Measurements from ENCODE around the gene CADM1. TPM values are rescaled to one million over a fixed set of nuclear protein-coding genes. Genes with fewer than 3 reads are reported as not detected.

Gene CADM1
- total and polyA plus RNA-seq, 5 donors: 14.8 to 42.6 (median 31.9) TPM

- intact Hi-C loops (cut with DNase I): no loop called here
- WGBS: 49% methylated on average over 18 of the region's 18 CpGs
- Histone ChIP-seq H3K4me3 (ENCODE audit: low read length) (peak overlapping the region; percentile 33), H3K4me1 (ENCODE audit: control insufficient read depth, insufficient read depth, low read length) (no peaks in the 10 kb centered on the region), H3K9me3 (ENCODE audit: control insufficient read depth, low read length) (no peaks in the 10 kb centered on the region), H3K27ac (ENCODE audit: low read length) (peak overlapping the region; percentile 3), H3K27me3 (ENCODE audit: control insufficient read depth, insufficient read depth) (no peaks in the 10 kb centered on the region)
- ATAC-seq (peak; percentile 59 to 69), DNase-seq (peak in 2 of 3 donors; percentile 19 to 37)
Observed at GRCh38 chr11:115462004-115462541, 42.1 kb downstream of the CADM1 start.

- DNase-seq (no peak), ATAC-seq (no peak)
- intact Hi-C loops (cut with DNase I): no loop called here
- H3K27ac ChIP-seq (ENCODE audit: low read length): no peak overlapping the region
- no peaks in the 10 kb centered on the region for H3K4me1 ChIP-seq (ENCODE audit: control insufficient read depth, insufficient read depth, low read length)
- H3K4me3 ChIP-seq (ENCODE audit: low read length): no peak overlapping the region
- H3K27me3 ChIP-seq (ENCODE audit: control insufficient read depth, insufficient read depth): no peaks in the 10 kb centered on the region
- 96% methylated on average over 1 of the region's 1 CpG for WGBS
- H3K9me3 ChIP-seq (ENCODE audit: control insufficient read depth, low read length): no peaks in the 10 kb centered on the region
Observed at GRCh38 chr11:115460512-115460911, 43.7 kb downstream of the CADM1 start.

GRCh38 chr11:115459563-115459962 is 44.7 kb downstream of the CADM1 start:
- no peaks in the 10 kb centered on the region for H3K9me3 ChIP-seq (ENCODE audit: control insufficient read depth, low read length)
- ATAC-seq: no peak
- DNase-seq: no peak
- no peaks in the 10 kb centered on the region for H3K27me3 ChIP-seq (ENCODE audit: control insufficient read depth, insufficient read depth)
- H3K4me1 ChIP-seq (ENCODE audit: control insufficient read depth, insufficient read depth, low read length): no peaks in the 10 kb centered on the region
- intact Hi-C loops (cut with DNase I): no loop called here
- no peak overlapping the region for H3K27ac ChIP-seq (ENCODE audit: low read length)
- no peak overlapping the region for H3K4me3 ChIP-seq (ENCODE audit: low read length)

GRCh38 chr11:115458877-115459276 is 45.3 kb downstream of the CADM1 start:
- H3K4me1 ChIP-seq (ENCODE audit: control insufficient read depth, insufficient read depth, low read length): no peaks in the 10 kb centered on the region
- DNase-seq: no peak
- no peaks in the 10 kb centered on the region for H3K9me3 ChIP-seq (ENCODE audit: control insufficient read depth, low read length)
- intact Hi-C loops (cut with DNase I): no loop called here
- H3K27me3 ChIP-seq (ENCODE audit: control insufficient read depth, insufficient read depth): no peaks in the 10 kb centered on the region
- WGBS: 82% methylated on average over 4 of the region's 4 CpGs
- H3K27ac ChIP-seq (ENCODE audit: low read length): no peak overlapping the region
- ATAC-seq: no peak
- H3K4me3 ChIP-seq (ENCODE audit: low read length): no peak overlapping the region

GRCh38 chr11:115456019-115456418 is 48.2 kb downstream of the CADM1 start:
- intact Hi-C loops (cut with DNase I): no loop called here
- DNase-seq: no peak
- Histone ChIP-seq H3K4me3 (ENCODE audit: low read length) (no peak overlapping the region), H3K9me3 (ENCODE audit: control insufficient read depth, low read length) (no peaks in the 10 kb centered on the region), H3K27ac (ENCODE audit: low read length) (no peak overlapping the region), H3K4me1 (ENCODE audit: control insufficient read depth, insufficient read depth, low read length) (no peaks in the 10 kb centered on the region), H3K27me3 (ENCODE audit: control insufficient read depth, insufficient read depth) (no peaks in the 10 kb centered on the region)
- no peak for ATAC-seq

GRCh38 chr11:115455613-115456012 is 48.6 kb downstream of the CADM1 start:
- no peak for ATAC-seq
- Histone ChIP-seq H3K4me1 (ENCODE audit: control insufficient read depth, insufficient read depth, low read length) (no peaks in the 10 kb centered on the region), H3K27ac (ENCODE audit: low read length) (no peak overlapping the region), H3K4me3 (ENCODE audit: low read length) (no peak overlapping the region), H3K27me3 (ENCODE audit: control insufficient read depth, insufficient read depth) (no peaks in the 10 kb centered on the region), H3K9me3 (ENCODE audit: control insufficient read depth, low read length) (no peaks in the 10 kb centered on the region)
- no peak for DNase-seq
- intact Hi-C loops (cut with DNase I): no loop called here
- WGBS: 83% methylated on average over 4 of the region's 4 CpGs

GRCh38 chr11:115454525-115454924 is 49.7 kb downstream of the CADM1 start:
- Histone ChIP-seq H3K27ac (ENCODE audit: low read length) (no peak overlapping the region), H3K4me1 (ENCODE audit: control insufficient read depth, insufficient read depth, low read length) (no peaks in the 10 kb centered on the region), H3K9me3 (ENCODE audit: control insufficient read depth, low read length) (no peaks in the 10 kb centered on the region), H3K4me3 (ENCODE audit: low read length) (no peak overlapping the region), H3K27me3 (ENCODE audit: control insufficient read depth, insufficient read depth) (no peaks in the 10 kb centered on the region)
- DNase-seq (no peak), ATAC-seq (no peak)
- WGBS: 91% methylated on average over 1 of the region's 1 CpG
- intact Hi-C loops (cut with DNase I): no loop called here

- DNase-seq: no peak
- no peak overlapping the region for H3K4me3 ChIP-seq (ENCODE audit: low read length)
- H3K27me3 ChIP-seq (ENCODE audit: control insufficient read depth, insufficient read depth): no peaks in the 10 kb centered on the region
- intact Hi-C loops (cut with DNase I): no loop called here
- H3K4me1 ChIP-seq (ENCODE audit: control insufficient read depth, insufficient read depth, low read length): no peaks in the 10 kb centered on the region
- ATAC-seq: no peak
- H3K9me3 ChIP-seq (ENCODE audit: control insufficient read depth, low read length): no peaks in the 10 kb centered on the region
- WGBS: 93% methylated on average over 1 of the region's 1 CpG
- H3K27ac ChIP-seq (ENCODE audit: low read length): no peak overlapping the region
Observed at GRCh38 chr11:115453693-115454490, 50.3 kb downstream of the CADM1 start.

GRCh38 chr11:115452241-115452640 is 52.0 kb downstream of the CADM1 start:
- Histone ChIP-seq H3K4me1 (ENCODE audit: control insufficient read depth, insufficient read depth, low read length) (no peaks in the 10 kb centered on the region), H3K27ac (ENCODE audit: low read length) (no peak overlapping the region), H3K27me3 (ENCODE audit: control insufficient read depth, insufficient read depth) (no peaks in the 10 kb centered on the region), H3K4me3 (ENCODE audit: low read length) (no peak overlapping the region), H3K9me3 (ENCODE audit: control insufficient read depth, low read length) (no peaks in the 10 kb centered on the region)
- intact Hi-C loops (cut with DNase I): no loop called here
- WGBS: 69% methylated on average over 3 of the region's 3 CpGs
- ATAC-seq: no peak
- DNase-seq: no peak

- no peak overlapping the region for H3K27ac ChIP-seq (ENCODE audit: low read length)
- H3K9me3 ChIP-seq (ENCODE audit: control insufficient read depth, low read length): no peaks in the 10 kb centered on the region
- WGBS: 68% methylated on average over 4 of the region's 4 CpGs
- ATAC-seq (no peak), DNase-seq (no peak)
- no peaks in the 10 kb centered on the region for H3K4me1 ChIP-seq (ENCODE audit: control insufficient read depth, insufficient read depth, low read length)
- no peaks in the 10 kb centered on the region for H3K27me3 ChIP-seq (ENCODE audit: control insufficient read depth, insufficient read depth)
- H3K4me3 ChIP-seq (ENCODE audit: low read length): no peak overlapping the region
- intact Hi-C loops (cut with DNase I): no loop called here
Observed at GRCh38 chr11:115450519-115450918, 53.7 kb downstream of the CADM1 start.

- H3K9me3 ChIP-seq (ENCODE audit: control insufficient read depth, low read length): no peaks in the 10 kb centered on the region
- DNase-seq: no peak
- no peaks in the 10 kb centered on the region for H3K4me1 ChIP-seq (ENCODE audit: control insufficient read depth, insufficient read depth, low read length)
- no peaks in the 10 kb centered on the region for H3K27me3 ChIP-seq (ENCODE audit: control insufficient read depth, insufficient read depth)
- WGBS: 94% methylated on average over 2 of the region's 2 CpGs
- no peak for ATAC-seq
- H3K27ac ChIP-seq (ENCODE audit: low read length): no peak overlapping the region
- no peak overlapping the region for H3K4me3 ChIP-seq (ENCODE audit: low read length)
- intact Hi-C loops (cut with DNase I): no loop called here
Observed at GRCh38 chr11:115447273-115447864, 56.8 kb downstream of the CADM1 start.

Data from right cardiac atrium (tissue), 5 donors.